ENCODE data around the gene LTBP3.

Gene LTBP3

DNA sequence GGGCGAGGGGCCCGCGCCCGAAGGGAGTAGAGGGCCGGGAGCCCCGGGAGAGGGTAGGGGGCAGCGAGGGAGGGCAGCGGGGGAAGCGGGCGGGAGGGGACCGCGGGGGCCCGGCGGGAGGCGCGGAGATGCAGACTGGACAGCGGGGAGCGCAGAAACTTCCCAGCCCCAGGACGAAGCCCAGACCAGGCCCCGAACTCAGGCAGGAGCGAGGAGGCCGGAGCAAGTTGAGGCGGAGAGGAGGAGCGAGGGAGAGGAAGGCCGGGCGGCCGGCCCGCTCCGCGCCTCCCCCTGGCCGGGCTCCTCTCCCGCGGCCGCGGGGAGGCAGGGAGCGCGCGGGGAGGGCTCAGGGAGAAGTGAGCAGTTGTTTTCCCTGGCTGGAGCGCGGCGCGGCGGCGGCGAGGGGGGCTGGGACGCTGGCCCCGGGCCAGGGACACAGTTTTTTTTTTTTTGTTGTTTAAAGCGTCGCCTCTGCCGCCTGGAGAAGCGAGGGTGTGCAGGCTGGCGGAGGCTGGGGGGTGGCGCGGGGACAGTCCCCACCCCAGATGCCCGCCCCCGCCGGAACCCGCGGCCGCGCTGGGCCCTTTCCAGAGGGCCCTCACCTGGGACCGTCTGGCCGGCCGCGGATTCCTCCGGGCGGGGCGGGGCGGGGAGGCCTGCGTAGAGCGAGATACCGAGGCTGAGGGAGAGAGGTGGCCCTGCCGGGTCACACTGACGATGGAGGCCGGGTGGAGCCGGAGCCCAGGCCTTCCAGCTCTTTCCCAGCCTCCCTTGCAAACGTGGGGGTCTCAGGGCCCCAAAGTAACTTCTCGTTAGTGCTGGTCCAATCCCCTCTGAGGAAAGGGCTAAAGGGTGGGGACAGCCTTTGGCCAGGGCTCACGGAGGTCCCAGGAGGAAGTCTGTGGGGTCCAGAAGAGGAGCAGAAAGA, at the start of gene LTBP3:
TSS of gene LTBP3 (minus strand) at position 358 of the 928 bp plus-strand sequence. CDS start 400 bp downstream, outside the sequence.
- DNase-seq (ENCODE audit: low read depth in 2 of 3, low spot score in 2 of 3): no peak

DNA sequence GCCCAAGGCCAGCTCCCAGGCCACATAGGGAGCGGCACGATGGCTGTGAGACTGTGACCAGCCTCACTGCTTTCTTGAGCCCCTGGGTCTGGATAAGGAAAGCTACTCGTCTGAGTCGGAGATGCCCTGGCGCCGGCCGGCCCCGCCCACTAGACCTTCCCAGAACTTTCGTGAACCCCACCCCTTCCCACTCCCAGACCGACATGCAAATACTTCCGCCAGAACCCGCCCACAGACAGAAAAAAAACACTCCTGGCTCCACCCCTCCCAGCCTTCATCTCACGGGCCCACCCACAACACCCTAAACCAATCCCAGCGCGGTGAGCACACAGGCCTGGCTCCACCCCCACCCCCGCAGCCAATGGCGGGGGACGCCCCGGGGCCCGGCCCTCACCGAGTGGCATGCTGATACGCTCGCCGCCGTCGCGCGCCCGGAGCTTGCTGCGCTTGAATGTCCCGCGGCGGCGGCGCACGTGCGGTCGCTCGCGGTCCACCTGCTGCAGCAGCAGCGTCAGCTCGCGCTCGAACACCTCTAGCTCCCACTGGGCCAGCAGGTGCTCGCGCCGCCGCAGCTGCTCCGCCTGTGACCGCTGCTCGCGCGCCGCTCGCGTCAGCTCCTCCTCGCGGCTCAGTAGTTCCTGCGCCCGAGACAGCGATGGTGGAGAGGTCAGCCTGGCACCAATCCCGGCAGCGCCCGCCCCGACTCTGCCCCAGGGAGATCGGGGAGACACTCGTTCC, 48.9 kb upstream of the LTBP3 start:
- no peak for DNase-seq (ENCODE audit: low read depth in 2 of 3, low spot score in 2 of 3)

DNA sequence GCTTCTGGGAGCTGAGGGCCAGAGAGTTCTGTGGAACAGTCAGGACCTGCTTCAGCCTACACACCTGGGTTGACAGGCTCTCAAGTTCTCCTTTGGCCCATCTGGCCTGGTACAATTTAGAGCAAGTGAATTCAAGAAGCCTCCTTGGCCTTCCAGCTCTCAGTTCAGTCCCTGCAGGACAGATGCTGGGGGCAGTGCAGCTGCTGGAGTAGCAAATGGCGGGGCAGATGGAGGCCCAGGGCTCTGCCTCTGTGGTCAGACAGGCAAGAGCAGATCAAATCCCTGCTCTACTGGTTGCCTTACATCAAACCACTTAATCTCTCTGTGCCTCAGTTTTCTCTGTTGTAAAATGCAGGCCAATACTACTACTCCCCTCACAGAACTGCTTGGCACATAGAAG, 46.1 kb upstream of the LTBP3 start:
- no peak for DNase-seq (ENCODE audit: low read depth in 2 of 3, low spot score in 2 of 3)

DNA sequence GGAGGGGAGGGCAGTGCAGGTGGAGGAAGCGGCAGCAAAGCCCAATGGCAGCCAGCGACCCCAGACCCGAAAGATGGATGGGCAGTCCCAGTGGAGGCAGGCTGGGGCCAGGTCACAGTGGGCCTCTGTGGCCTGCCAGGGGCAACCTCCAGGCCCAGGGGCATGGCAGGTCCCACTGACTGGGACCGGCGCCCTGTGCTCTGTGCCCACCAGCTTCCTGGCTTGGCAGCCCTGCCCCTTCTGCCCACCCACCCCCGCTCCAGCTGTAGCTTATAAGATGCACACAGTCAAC, 41.7 kb upstream of the LTBP3 start:
- no peak for DNase-seq (ENCODE audit: low read depth in 2 of 3, low spot score in 2 of 3)

DNA sequence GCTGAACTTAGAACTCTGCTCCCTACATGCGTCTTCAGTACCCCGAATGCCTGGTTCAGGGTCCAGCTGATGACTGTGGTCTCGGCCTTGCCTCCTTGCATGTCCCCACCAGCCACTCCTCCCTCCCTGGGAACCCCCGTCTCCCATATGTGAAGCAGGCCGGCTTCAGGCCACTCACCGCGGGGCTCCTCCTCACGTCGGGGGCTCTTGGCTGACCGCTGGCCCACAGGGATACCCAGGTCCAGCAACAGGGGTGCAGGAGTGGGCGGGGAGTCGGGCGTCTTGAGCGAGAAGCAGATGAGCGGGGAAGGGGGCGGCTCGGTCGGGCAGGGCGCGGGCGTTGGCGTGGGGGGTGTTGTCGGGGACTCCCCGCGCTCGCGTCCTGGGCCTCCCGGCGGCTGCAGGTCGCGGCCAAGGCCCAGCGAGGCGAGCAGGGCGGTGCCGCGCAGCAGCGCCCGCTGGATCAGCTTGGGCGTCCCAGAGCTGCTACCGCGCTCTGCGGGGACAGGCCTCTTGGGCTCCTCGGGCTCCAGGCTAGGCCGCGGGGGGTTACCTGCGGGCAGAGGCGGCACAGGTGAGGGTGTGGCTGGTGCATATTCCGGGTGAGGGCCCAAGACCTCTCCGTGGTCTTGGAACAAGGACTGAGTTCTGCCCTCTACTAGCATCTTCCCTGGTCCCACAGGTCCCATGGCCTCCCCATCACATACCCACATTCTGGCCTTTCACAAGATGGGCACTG, 41.2 kb upstream of the LTBP3 start:
- DNase-seq (ENCODE audit: low read depth in 2 of 3, low spot score in 2 of 3): no peak

DNA sequence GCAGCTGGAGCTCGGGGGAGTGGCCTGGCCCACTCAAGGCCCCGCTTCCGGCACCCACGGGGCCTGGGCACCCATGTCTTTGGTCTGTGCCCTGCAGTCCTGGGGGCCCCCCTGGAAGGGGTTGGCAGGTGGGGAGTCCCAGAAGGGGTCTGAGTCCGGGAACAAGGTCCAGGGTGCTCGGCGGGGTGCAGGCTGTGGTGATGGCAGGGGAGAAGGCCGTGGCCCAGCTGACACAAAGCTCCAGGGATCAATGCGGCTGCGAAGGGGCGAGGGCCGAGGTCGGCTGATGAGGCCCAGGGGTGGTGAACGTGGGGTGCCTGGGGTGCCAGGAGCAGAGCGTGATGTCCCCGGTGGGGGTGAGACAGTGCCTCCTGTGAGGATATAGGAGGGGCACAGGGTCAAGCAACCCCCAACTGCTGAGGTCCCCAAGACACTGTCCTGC, 40.1 kb upstream of the LTBP3 start:
- DNase-seq (ENCODE audit: low read depth in 2 of 3, low spot score in 2 of 3): no peak

DNA sequence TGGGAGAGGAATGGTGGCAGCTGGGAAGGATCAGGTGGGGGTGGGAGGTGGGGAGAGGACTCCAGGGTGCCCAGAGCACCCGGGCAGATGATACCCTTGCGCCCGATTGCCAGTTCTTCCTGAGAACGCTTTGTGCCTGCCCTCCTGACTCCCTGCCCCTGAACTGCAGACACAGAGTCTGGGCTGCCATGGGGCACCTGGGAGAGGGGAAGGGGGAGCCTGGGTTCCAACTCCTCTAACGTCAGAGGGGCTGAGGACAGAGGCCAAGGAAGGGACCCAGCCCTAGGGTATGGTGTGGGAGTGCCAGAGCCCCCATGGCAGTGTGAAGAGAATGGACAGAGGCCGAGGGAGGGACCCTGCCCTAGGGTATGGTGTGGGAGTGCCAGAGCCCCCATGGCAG, 38.4 kb upstream of the LTBP3 start:
- DNase-seq (ENCODE audit: low read depth in 2 of 3, low spot score in 2 of 3): no peak

DNA sequence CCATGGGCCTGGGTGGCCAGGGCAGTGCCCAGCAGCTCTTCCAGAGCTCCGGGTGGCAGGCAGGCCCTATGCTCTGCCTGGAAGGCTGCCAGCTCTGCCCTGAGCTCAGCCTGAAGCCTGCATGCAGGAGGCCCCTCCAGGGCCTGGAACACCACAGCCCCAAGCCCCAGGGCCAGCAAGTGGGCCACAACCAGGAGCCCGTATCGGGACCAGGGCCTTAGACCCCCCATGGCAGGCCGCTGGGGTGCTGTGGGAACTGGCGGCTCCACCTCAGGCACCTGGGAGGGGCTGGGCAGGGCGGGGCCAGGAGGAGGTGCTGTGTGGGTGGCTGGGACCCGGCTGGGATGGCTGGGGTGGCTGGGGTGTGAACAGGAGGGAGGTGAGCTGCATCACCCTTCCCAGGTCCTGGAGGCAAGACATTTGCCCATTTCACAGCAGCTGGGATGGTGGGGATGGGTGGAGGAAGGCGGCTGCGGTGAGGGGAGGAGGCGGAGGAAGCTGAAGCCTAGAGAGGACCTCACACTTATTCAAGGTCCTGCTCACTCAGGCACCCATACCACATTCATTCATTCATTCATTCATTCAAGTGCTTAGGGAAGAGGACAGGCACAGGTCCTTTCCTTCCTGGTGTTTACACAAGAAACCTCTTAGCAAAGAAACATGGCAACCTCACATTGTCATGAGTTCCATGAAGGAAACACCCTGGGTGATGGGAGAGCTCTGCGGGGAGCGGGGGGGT, 37.6 kb upstream of the LTBP3 start, which contains the start of gene KCNK7:
TSS of gene KCNK7 (minus strand) at position 258 of the 739 bp plus-strand sequence. CDS start at position 230, 28 bp downstream.
- DNase-seq (ENCODE audit: low read depth in 2 of 3, low spot score in 2 of 3): no peak

DNA sequence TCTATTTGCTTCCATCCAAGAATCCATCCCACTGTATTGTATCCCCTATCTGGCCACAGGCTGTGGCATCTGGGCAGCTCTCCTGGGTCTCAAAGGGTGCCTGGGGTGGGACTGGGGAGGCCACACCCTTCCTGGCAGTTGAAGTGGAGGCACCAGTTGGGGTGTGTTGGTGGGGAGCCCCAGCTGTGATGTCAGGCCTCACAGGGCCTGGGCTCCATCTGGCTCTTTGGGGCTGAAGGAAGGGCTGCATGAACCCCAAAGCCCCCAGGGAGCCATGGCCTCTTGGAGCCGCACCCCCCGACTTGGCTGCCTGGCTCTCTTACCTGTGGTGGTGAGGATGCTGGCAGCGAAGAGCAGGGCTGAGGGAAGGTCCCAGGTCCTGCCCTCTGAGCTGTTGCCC, 37.0 kb upstream of the LTBP3 start:
- no peak for DNase-seq (ENCODE audit: low read depth in 2 of 3, low spot score in 2 of 3)

DNA sequence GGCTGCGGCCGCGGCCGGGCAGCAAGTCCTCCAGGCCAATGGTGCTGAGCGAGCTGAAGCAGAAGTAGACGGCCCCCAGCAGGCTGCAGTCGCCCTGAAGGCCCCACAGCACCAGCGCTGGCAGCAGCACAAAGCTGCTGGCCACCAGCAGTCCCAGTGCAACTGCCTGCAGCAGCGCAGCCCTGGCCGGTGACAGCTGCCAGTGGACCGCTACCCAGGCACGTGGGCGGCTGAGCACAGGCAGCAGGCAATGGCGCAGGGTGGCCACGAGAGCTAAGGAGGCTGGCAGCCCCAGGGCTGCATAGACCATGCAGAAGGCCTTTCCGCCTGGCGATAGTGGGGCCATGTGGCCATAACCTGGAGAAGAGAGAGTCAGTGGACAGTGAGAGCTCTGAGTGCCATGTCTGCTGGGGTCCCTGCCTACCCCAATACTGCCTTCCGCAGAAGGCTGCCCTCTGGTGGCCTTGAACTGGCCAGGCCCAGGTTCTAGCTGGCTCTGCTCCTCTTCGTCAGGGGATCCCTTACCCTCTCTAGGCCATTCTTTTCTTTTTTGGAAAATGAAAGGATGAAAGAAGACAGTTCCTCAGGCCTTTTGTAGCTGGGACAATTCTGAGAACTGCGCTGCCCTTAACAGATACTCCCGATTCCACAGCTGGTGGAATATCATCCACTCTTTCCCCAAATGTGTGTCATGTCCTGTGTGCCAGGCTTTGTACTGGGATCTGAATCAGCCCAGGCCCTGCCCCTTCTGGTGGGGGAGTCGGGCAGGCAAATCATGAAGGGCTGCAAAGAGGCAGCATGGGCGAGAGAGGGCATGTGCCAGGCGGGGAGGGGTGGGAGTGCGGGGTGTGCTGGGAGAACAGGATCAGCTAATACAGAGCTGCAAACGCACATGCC, 35.6 kb upstream of the LTBP3 start:
- DNase-seq (ENCODE audit: low read depth in 2 of 3, low spot score in 2 of 3): no peak

DNA sequence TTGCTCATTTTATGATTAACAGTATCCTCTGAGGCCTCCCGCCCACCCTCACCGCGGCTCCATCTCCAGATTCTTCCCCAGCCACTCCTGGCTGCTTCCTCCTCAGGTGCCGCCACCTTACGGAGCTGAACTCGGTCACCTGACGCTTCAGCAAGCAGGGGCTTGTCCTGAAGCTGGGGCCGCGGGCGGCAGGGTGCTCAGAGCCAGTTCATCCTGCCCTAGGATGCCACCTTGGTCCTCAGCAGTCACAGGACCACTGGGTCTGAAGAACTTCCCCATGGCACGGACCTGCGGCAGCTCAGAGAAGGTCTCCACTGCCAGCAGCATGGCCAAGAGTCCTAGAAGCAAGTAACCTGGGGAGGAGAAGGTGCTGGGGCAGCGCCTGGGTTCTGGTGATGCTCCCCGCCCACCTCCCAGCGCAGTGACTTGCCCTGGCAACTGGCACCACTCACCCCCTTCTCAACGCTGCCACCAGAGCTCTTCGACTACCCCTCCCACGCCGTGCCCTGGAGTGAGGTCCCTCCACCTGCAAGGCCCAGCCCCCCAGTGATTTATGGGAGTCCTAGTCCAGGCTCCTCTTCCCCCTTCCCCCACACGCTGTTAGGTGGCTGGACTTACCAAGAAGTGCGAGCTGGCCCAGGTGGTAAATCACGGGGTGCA, 34.8 kb upstream of the LTBP3 start:
- no peak for DNase-seq (ENCODE audit: low read depth in 2 of 3, low spot score in 2 of 3)

DNA sequence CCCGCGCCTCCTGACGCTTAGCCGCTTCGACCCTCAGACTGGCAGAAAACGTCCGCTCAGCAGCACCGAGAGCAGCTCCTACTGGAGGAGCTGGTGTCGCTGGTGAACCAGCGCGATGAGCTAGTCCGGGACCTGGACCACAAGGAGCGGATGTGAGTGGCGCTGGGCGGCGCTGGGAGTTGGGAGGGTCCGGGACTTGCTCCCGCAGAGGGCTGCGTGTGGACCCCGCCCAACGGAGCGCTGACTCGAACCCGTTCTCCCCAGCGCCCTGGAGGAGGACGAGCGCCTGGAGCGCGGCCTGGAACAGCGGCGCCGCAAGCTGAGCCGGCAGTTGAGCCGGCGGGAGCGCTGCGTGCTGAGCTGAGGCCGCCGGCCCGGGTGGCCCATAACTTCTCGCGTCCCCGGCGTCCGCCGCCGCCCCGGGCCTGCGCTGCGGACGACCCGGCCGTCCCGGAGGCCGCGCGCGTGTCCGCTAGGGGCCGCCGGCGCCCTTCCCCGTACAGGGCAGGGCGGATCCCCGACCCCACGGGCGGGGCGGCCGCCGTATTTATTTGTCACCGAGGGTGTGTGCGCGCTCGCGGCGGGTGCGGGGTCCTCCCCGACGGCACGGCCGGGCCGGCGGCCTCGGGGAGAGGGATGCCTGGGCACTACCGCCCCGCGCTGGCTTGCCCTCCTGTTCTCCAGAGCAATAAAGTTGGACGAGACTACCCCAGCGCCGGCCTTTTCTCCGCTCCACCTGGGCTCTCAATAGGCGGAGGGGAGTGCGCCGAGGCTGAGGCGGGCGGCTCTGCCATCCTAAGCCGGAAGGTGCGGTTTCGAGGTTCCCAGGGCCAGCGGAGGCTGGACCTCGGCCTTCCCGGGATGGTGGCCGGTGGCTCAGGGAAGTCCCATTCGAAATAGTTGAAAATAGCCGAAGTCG, 34.0 kb upstream of the LTBP3 start:
- no peak for DNase-seq (ENCODE audit: low read depth in 2 of 3, low spot score in 2 of 3)

DNA sequence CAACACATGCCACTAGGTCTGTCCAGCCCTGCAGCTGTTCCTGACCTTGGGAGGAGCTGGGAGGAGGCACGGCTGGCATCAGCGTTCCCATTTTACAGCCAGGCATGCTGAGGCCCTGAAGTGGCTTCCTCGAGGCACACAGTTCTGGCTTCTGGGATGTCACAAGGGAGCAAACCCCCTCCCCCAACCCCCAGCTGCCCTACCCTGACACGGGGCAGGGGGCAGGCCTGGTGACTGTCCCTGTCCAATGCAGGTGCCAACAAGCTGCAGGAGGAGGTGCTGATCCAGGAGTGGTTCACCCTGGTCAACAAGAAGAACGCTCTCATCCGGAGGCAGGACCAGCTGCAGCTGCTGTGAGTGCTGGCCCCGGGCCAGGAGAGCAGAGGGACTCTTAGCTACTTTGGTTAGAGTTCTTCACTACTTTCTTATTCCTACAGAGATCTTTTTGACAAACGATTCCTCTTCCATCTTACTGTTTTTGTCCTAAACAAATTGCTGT, 32.1 kb upstream of the LTBP3 start:
- DNase-seq (ENCODE audit: low read depth in 2 of 3, low spot score in 2 of 3): no peak

DNA sequence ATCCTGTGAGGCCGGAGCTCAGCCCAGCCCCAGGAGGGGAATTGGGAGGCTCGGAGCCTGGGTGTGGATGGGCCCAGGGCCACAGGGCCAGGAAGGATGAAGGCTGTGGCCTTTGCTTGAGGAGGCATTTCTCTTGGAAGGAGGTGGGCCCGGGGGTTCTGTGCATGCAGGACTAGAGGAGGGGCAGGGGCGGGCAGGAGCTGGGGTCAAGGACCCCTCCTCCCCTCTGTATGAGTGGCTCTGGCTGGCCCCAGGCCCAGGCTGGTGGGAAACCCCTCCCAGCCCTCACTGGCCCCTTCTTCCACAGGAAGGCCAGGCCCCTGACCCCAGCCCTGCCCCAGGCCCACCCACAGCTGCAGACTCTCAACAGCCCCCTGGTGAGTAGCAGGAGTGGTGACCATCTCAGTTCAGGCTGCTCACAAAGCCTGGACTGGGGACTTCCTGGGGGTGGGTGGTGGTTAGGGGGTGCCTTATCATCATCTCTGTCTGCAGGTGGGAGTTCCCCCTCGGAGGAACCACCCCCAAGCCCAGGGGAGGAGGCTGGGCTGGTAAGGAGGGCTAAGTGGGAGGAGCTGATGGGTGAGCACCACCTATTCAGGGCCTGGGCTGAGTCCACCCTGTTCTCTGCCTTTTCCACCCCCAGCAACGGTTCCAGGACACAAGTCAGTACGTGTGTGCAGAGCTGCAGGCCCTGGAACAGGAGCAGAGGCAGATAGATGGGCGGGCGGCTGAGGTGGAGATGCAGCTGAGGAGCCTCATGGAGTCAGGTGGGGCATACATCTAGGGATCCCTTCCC, 31.5 kb upstream of the LTBP3 start:
- DNase-seq (ENCODE audit: low read depth in 2 of 3, low spot score in 2 of 3): peak in 1 of 3 experiments; percentile 57

DNA sequence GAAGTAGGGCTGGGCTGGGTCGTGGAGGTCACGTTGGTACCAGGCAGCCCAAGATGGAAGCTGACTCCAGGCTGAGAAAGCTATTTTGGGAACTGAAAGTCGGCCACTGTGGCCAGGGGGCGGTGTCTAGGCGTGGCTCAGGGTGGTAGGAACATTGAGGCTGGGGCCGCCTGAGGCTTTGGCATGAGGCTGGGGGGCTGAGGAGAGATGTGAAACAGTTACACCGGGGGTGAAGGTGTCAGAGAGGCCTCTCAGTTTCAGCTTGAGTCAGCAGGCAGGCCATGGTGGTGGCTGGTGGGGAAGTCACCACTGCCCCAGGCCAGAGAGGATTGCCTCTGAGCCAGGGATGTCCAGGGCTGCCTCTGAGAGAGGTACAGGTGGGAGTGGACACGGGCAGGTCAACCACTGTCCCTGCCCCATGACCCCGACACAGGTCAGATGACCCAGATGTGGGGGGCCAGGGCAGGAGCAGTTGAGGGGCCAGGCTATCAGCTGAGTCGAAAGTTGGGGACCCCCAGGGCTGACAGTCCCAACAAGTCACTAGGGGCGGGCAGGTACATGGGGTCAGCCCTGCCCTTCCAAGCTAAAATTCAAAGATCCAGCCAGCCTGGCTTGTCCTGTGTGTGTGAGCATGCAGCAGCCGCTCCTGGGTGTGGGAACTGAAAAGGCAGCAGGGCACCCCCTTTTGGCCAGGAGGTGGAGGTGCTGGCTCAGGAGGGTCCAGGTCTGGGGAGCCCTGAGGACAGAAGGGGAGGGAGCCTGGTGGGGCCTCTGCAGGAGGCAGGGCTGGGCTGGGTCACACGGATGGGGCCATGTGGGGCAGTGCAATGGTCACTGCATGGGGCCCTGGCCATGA, 30.3 kb upstream of the LTBP3 start:
- peak; percentile 40 to 72 (median 63) for DNase-seq (ENCODE audit: low read depth in 2 of 3, low spot score in 2 of 3)

DNA sequence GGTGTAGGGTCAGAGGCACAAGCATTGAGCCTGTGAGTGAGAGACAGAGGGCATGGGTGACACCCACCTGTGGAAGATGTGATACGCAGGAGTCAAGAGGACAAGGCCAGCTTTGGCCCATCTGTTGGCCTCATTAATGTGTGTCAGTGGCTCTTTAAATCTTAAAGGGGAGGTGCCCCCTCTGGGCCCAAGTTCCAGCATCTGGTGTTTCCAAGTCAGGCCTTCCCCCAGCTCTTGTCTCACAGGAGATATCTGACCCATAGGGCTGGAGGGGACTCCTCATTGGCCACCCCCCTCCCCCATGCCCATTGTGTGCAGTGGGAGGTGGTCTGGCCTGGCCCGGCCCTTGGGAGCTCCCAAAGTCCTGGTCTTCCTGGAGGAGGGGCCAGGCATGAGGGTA, 28.5 kb upstream of the LTBP3 start:
- DNase-seq (ENCODE audit: low read depth in 2 of 3, low spot score in 2 of 3): no peak
